Activated naive CD8-positive, alpha-beta T cell treated with anti-CD3 and anti-CD28 coated beads for 36 hours (primary cell): ENCODE results near the gene TMC1. TPM values are rescaled to one million over a fixed set of nuclear protein-coding genes. Genes with fewer than 3 reads are reported as not detected.

Source experiments
- DNase-seq: peaks from one replicate; pipeline ENCODE4 v3.0.0; 2021
- H3K27ac Mint-ChIP-seq: one replicate; pipeline ENCODE4 v1.8.0; 2022; ENCODE audit warnings: mild to moderate bottlenecking, moderate library complexity, mixed read lengths
- H3K27me3 Mint-ChIP-seq: one replicate; pipeline ENCODE4 v1.8.0; 2022; ENCODE audit warnings: mild to moderate bottlenecking, mixed read lengths
- H3K36me3 Mint-ChIP-seq: one replicate; pipeline ENCODE4 v1.8.0; 2021; ENCODE audit warnings: mild to moderate bottlenecking, mixed read lengths
- H3K4me1 Mint-ChIP-seq: one replicate; pipeline ENCODE4 v1.8.0; 2021; ENCODE audit warnings: mixed read lengths
- H3K4me3 Mint-ChIP-seq: one replicate; pipeline ENCODE4 v1.8.0; 2022; ENCODE audit warnings: mild to moderate bottlenecking, moderate library complexity, mixed read lengths
- H3K9me3 Mint-ChIP-seq: one replicate; pipeline ENCODE4 v1.8.0; 2022; ENCODE audit warnings: mixed read lengths
- total RNA-seq, 2 experiments: library from RNA; stranded (reverse); gene quantifications; one replicate each; pipeline ENCODE4 v1.2.3, GENCODE V29; 2021

TMC1 gene
- total RNA-seq, 2 experiments from 2014 or later: not detected

DNA sequence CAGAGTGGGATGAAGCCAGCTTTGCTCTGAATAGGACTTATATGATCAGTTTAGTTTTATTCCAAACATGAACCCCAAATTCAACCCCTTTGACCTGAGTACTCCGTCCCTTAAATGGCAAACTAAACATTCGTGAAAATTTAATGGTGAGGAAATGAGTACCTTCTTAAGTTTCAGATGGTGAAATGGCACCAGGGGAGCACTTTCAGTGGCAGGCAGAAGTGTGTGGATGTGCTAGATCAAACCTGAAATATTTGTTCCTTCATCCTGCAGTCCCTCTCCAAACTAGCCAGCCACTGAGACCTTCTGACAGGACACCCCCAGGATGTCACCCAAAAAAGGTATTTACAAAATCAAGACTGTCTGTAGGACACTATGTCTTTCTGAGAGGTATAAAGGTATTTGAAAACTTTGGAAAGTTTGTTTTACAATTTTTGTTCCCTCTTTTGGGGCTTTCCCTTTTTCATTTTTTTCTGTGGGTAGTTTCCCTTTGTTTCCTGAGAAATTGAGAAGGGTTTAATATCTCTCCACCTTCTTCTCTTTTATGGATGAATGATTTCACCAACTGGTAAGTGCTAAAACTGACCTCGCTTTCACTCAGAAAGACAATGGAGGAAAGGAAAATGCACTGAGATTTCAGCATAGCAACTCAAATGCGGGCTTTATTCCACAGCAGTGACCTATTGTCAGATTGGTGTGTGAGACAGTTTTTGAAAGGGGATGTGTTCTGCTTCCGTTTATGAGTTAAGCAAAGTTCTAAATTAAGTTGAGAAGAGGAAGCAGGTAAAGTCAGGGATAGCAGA lies 127.1 kb downstream of the TMC1 start:
- H3K9me3 Mint-ChIP-seq: no peaks in the 10 kb centered on the region
- H3K36me3 Mint-ChIP-seq: no peaks in the 10 kb centered on the region
- H3K27ac Mint-ChIP-seq: no peak overlapping the region
- H3K4me3 Mint-ChIP-seq: no peak overlapping the region
- H3K27me3 Mint-ChIP-seq: peaks cover 14% of the 10 kb centered on the region
- DNase-seq: no peak
- H3K4me1 Mint-ChIP-seq: no peaks in the 10 kb centered on the region

DNA sequence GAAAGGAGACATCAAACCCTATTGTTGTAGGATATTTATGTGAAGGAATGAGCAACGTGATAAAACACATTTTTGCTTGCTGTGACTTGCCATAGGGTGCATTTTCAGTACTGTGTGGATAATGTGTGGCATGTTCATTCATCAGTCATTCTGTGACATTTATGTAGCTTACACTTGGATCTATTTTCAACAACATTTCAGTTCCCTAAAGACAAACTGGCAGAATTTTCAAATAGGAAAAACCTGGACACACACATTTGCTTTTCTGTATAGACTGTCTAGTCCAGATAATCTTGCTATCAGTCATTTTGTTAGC lies 127.7 kb downstream of the TMC1 start:
- Mint-ChIP-seq H3K4me1 (no peaks in the 10 kb centered on the region), H3K36me3 (no peaks in the 10 kb centered on the region), H3K4me3 (no peak overlapping the region), H3K27me3 (peaks cover 14% of the 10 kb centered on the region), H3K27ac (no peak overlapping the region), H3K9me3 (no peaks in the 10 kb centered on the region)
- no peak for DNase-seq

DNA sequence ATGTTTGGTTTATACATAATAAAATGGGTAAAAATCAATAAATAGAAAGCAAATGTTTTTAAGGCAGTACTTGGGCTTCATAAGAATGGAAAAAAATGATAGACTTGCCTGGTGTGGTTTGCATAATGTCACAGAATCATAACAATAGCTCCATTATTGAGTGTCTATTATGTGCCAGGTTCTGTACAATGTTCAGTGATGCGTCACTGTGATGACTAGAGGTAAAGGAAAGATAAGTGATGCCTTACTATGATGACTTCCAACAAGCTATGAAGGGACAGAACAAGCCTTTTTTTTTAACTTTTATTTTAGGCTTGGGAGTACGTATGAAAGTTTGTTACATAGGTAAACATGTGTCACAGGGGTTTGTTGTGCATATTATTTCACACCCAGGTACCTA lies 128.8 kb downstream of the TMC1 start:
- no peak overlapping the region for H3K4me3 Mint-ChIP-seq
- no peaks in the 10 kb centered on the region for H3K4me1 Mint-ChIP-seq
- H3K9me3 Mint-ChIP-seq: no peaks in the 10 kb centered on the region
- DNase-seq: no peak
- H3K27me3 Mint-ChIP-seq: peaks cover 11% of the 10 kb centered on the region
- H3K36me3 Mint-ChIP-seq: no peaks in the 10 kb centered on the region
- no peak overlapping the region for H3K27ac Mint-ChIP-seq

DNA sequence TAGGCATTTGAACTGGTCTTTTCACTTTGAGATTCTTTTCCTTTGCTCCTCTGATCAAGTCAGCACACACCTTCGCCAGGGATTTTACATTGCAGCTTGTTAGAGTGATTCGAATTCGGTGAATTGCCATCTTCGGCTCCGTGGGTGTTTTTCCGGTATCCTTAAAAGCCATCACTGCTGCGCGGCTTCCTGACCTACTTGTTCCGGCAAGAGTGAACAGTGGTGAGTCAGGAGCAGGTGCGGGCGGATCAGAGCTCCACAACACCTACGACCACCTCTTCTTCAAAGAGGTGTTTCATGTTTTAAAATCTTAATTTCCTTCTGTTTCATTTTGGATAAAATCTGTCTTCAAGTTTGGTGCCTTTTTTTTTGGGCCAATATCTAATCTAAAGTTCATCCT lies 134.6 kb downstream of the TMC1 start:
- no peak overlapping the region for H3K4me3 Mint-ChIP-seq
- no peaks in the 10 kb centered on the region for H3K9me3 Mint-ChIP-seq
- no peaks in the 10 kb centered on the region for H3K36me3 Mint-ChIP-seq
- H3K27ac Mint-ChIP-seq: no peak overlapping the region
- peaks cover 26% of the 10 kb centered on the region for H3K27me3 Mint-ChIP-seq
- no peak for DNase-seq
- H3K4me1 Mint-ChIP-seq: no peaks in the 10 kb centered on the region

DNA sequence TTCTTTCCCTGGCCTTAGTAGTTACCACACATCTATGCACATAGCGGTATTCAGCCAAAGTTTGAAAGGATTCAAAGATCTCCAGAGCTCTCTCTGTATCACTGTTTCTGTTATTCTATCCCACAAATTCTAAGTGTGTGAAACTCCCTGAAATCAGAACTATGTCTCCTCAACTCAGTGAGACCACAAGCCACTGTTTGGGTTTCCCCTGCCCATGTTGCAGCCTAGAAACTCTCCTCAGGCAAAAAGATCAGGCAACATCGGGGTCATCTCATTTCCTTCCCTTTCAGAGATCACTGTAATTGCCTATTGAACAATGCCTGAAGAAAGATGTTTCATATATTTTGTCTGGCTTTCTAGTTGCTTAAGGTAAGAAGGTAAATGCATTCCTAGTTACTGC lies 135.6 kb downstream of the TMC1 start:
- Mint-ChIP-seq H3K36me3 (no peaks in the 10 kb centered on the region), H3K4me3 (no peak overlapping the region), H3K9me3 (no peaks in the 10 kb centered on the region), H3K27me3 (peaks cover 19% of the 10 kb centered on the region), H3K4me1 (no peaks in the 10 kb centered on the region), H3K27ac (no peak overlapping the region)
- no peak for DNase-seq

DNA sequence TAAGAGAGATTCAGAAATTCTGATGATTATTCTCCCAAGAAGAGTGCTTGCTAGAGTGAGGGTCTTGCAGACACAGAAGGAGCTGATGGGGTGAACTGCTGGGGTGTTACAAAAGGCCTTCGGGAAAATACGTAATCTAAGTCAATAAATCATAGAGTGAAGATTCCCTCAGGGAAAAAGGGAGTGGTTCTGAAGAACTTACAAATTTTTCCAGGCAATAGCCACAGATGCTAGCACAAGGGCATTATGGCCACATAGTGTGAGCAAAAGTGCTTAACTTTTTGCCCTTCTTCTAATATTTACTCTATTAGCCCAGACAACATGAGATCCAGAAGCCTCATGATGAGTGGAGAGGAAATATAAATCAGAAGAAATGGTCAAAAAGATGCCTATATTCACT lies 137.3 kb downstream of the TMC1 start:
- H3K36me3 Mint-ChIP-seq: no peaks in the 10 kb centered on the region
- H3K27me3 Mint-ChIP-seq: peaks cover 15% of the 10 kb centered on the region
- no peak overlapping the region for H3K4me3 Mint-ChIP-seq

DNA sequence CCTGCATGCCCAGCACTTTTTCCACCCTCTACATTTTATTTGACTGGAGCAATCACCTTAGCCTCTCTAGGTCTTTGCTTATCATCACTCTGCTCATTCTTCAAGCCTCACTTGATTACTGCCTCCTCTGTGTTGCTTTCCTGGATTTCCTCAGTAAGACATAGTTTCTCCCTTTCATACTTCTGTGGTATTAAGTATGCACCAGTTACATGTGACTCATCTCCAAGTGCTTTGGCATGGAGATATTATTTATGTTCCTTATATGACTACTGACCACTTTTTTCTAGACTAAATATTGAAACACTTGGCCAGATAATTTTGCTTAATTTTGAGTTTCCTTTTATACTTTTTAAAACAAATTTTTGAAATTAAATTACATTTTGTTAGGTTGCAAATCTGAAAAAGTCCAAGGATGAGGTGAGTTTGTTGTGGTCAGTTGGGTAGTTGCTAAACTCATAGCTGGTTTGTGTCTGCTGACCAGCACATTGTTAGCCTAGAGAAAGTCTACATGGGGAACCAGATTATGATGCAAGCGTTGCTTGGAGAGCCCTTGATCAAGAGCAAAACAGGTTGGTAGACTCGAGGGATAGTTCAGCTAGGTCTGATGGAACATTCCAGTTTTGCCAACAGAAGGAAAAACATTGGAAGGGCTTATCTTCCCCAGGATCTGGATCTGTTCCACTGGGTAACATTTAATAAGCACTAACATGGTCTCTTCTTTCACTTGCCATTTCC lies 140.2 kb downstream of the TMC1 start:
- no peak for DNase-seq
- H3K4me1 Mint-ChIP-seq: no peaks in the 10 kb centered on the region
- H3K4me3 Mint-ChIP-seq: no peak overlapping the region
- peaks cover 10% of the 10 kb centered on the region for H3K27me3 Mint-ChIP-seq
- H3K9me3 Mint-ChIP-seq: no peaks in the 10 kb centered on the region
- no peaks in the 10 kb centered on the region for H3K36me3 Mint-ChIP-seq
- no peak overlapping the region for H3K27ac Mint-ChIP-seq

More for the DNA sequence above, 137.3 kb downstream of the TMC1 start:
- no peaks in the 10 kb centered on the region for H3K9me3 Mint-ChIP-seq
- H3K27ac Mint-ChIP-seq: no peak overlapping the region
- H3K4me1 Mint-ChIP-seq: no peaks in the 10 kb centered on the region
- DNase-seq: no peak

DNA sequence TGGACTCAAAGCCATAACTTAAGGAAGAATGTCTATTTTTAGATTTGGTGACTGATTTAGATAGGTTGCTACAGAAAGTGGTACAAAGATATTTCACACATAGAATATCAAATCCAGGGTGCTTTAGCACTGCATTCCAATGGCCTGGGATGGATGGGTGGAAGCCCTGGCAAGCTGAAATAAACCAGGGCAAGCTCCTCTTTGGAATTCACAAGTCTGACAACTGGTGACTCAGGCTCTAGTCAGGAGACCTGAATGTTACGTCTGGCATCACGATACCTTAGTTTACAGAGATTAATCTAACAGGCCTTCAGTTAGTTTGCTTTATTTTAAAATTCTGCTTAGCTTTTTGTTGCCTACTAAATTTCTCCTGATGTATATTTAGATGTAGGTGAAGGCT lies 144.0 kb downstream of the TMC1 start:
- Mint-ChIP-seq H3K9me3 (no peaks in the 10 kb centered on the region), H3K36me3 (no peaks in the 10 kb centered on the region), H3K27ac (no peak overlapping the region), H3K4me1 (no peaks in the 10 kb centered on the region), H3K4me3 (no peak overlapping the region), H3K27me3 (peaks cover 12% of the 10 kb centered on the region)
- no peak for DNase-seq

DNA sequence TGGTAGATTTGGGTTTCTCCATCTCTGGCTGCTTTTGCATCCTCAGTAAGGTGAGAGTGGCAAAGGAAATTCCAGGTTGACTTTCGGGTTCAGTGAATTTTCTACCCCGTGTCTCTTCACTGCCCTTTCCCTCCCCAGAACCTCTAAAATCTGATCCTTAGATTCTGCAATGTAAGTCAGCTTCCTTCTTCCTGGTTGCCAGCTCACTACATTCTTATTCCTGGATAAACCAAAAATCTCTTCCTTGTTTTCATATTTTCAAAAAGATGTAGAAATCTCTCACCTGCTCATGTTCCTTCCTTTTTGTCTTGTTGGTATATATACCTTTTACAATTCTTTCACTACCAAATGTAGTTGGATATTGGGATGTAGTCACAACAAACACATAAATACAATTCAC lies 145.8 kb downstream of the TMC1 start:
- Mint-ChIP-seq H3K9me3 (no peaks in the 10 kb centered on the region), H3K4me3 (no peak overlapping the region), H3K4me1 (no peaks in the 10 kb centered on the region), H3K27ac (no peak overlapping the region), H3K27me3 (peaks cover 12% of the 10 kb centered on the region), H3K36me3 (no peaks in the 10 kb centered on the region)
- no peak for DNase-seq

DNA sequence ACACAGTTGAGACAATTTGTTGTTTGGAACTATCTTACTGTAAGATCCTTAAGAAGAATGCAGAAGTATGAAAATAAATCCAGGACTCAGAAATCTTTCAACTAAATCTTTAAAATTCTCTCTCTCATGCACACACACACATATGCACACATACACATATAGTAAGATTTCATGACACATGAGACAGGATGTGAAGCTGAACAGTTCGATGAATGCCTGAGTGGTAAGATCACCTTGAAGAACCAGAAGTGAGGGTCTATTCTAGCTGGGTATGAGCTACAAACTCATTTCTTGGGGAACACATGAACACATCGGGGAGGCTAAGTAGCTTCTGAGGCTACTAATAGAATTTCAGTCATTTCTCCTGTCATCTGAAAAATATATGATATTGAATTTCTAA lies 153.6 kb downstream of the TMC1 start:
- Mint-ChIP-seq H3K27me3 (no peaks in the 10 kb centered on the region), H3K4me3 (no peak overlapping the region), H3K9me3 (no peaks in the 10 kb centered on the region), H3K27ac (no peak overlapping the region), H3K36me3 (no peaks in the 10 kb centered on the region), H3K4me1 (no peaks in the 10 kb centered on the region)
- no peak for DNase-seq

DNA sequence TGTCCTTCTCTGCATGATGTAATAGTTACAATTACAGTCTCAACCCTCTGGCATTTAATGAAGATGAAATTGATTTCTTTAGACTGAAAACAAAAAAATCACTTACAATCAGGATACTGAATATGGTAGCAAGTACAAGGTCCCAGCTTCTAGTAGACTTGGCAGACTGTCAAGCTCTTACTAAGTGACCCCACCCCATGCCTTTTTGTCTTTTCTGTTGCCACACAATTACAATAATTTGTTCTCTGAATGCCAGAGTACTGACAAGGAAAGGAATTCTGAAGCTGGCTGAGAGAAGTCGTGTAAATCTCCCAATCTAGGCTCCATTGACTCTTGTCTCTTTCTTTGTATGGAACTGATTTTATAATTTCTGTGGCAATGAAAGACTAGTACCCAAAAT lies 154.2 kb downstream of the TMC1 start:
- no peak overlapping the region for H3K4me3 Mint-ChIP-seq
- H3K9me3 Mint-ChIP-seq: no peaks in the 10 kb centered on the region
- DNase-seq: no peak
- no peaks in the 10 kb centered on the region for H3K36me3 Mint-ChIP-seq
- peaks cover 1% of the 10 kb centered on the region for H3K27me3 Mint-ChIP-seq
- no peak overlapping the region for H3K27ac Mint-ChIP-seq
- H3K4me1 Mint-ChIP-seq: no peaks in the 10 kb centered on the region

DNA sequence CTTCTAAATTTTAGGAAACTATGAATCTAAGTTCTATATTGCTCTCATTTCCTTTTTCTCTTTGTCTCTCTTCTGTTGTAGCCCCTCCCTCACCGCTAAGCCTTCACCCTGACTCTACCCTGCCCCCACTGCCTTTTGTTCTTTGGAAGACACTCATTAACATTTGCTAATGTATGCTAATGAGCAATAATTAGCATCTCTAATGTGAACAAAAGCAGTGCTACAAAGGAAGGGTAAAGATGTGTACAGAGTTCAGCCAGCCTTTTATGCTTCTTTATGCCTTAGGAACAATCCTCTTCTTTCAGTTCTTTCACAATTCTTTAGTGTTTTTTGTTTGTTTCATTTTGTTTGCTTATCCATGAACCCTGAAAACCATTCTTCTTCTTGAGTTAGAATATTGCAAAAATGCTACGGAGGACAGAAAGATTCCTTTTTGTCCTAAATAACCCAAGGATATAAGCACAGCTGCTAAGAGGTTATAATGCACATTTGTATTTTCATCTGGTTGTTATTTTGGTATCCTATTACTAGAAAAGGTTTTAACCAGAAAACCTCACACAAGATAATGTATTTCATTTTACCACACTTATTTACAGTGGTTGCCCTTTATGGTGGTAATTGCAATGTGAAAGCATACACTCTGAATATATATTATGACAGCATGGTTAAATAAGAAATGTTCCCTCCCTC lies 159.3 kb downstream of the TMC1 start:
- no peaks in the 10 kb centered on the region for H3K4me1 Mint-ChIP-seq
- H3K9me3 Mint-ChIP-seq: no peaks in the 10 kb centered on the region
- H3K27ac Mint-ChIP-seq: no peak overlapping the region
- no peak for DNase-seq
- H3K36me3 Mint-ChIP-seq: no peaks in the 10 kb centered on the region
- peaks cover 10% of the 10 kb centered on the region for H3K27me3 Mint-ChIP-seq
- no peak overlapping the region for H3K4me3 Mint-ChIP-seq

DNA sequence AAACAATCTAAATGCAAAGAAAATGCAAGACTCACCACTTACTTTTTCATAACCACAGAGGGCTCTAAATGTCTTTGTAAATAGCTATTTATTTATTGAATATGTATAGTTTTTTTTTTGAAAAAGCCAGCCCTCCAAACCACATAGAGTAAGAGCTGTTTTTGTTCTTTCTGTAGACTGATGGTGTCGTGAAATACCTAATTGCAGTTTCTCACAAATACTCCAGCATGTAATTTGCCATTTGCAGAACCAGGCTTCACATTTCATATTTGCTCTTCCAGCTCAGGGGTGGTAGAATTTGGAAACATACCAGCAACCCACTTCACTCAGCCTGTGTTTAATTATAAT lies 159.8 kb downstream of the TMC1 start:
- DNase-seq: no peak
- H3K9me3 Mint-ChIP-seq: no peaks in the 10 kb centered on the region
- no peaks in the 10 kb centered on the region for H3K4me1 Mint-ChIP-seq
- H3K27ac Mint-ChIP-seq: no peak overlapping the region
- no peak overlapping the region for H3K4me3 Mint-ChIP-seq
- no peaks in the 10 kb centered on the region for H3K36me3 Mint-ChIP-seq
- H3K27me3 Mint-ChIP-seq: peaks cover 10% of the 10 kb centered on the region

DNA sequence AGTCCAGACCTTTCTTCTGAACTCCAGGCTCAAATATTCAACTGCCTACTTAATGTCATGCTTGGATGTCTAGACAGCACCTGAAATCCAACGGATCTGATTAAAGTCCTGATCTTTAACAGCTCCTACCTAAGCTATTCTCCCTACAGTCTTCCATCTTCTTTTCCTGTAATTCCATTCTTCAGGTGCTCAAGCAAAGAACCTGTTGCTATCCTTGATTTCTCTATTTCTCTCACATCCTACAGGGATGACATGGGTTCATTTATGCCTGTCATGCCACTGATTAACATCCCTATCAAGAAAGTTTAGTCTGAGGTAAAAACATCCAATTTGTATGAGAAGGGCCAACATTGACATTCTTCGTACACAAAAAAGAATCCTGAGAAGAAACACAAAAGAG lies 163.2 kb downstream of the TMC1 start:
- no peak for DNase-seq
- H3K36me3 Mint-ChIP-seq: no peaks in the 10 kb centered on the region
- no peak overlapping the region for H3K4me3 Mint-ChIP-seq
- no peaks in the 10 kb centered on the region for H3K4me1 Mint-ChIP-seq
- no peaks in the 10 kb centered on the region for H3K9me3 Mint-ChIP-seq
- H3K27me3 Mint-ChIP-seq: peaks cover 10% of the 10 kb centered on the region
- no peak overlapping the region for H3K27ac Mint-ChIP-seq

DNA sequence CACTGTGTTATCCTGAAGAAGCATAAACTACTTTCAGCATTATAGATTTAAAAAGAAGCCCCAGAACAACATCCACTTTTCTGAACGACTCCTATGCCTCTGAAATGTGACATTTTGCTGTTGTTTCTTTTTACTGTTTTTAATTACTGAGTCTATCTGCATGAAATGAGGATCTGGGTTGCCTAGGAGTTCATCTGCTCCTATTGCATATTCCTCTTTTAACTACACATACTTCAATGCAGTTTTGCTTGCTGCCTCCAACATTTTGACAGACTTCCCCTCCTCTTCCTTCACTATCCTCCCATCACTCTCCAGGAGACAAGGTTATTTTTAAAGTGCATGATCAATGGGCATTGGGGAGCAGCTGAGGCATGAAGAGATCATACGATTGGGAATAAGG lies 164.5 kb downstream of the TMC1 start:
- Mint-ChIP-seq H3K27me3 (peaks cover 8% of the 10 kb centered on the region), H3K4me1 (no peaks in the 10 kb centered on the region), H3K27ac (no peak overlapping the region), H3K4me3 (no peak overlapping the region), H3K36me3 (no peaks in the 10 kb centered on the region), H3K9me3 (no peaks in the 10 kb centered on the region)
- DNase-seq: no peak

DNA sequence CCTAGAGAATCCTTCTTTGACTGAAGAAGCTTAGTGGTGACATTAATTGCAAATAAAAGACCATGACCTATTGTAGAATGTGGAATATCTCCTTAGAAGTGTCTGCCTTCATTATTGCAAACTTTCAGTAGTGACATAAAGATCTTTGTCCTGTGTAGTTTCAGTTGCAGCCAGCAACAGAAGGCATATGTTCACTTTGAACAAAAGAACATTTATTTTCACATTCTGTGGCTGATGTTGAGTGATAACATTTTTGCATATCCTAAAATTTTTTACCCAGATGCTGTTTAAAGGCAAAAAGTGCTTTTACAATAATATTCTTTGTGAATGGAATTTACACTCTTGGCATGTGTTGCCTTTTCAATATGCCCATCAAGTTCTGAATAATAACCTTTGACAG lies 165.9 kb downstream of the TMC1 start:
- DNase-seq: no peak
- Mint-ChIP-seq H3K36me3 (no peaks in the 10 kb centered on the region), H3K4me3 (no peak overlapping the region), H3K4me1 (no peaks in the 10 kb centered on the region), H3K27ac (no peak overlapping the region), H3K27me3 (peaks cover 8% of the 10 kb centered on the region), H3K9me3 (no peaks in the 10 kb centered on the region)
